GM19455 (cell line): Measurements from ENCODE around the gene CORO1C.

Experiments
- ATAC-seq: cut with Tn5 transposase; IDR thresholded peaks from one replicate; pipeline ENCODE4 v1.9.1; 2021; ENCODE audit not compliant: unreplicated experiment

The CORO1C gene

GRCh38 chr12:108653922-108654321 is 77.4 kb downstream of the CORO1C start:
- ATAC-seq: no peak

- ATAC-seq: no peak
Measured at GRCh38 chr12:108653082-108653516, 78.2 kb downstream of the CORO1C start.

- no peak for ATAC-seq
Measured at GRCh38 chr12:108650083-108650482, 81.2 kb downstream of the CORO1C start.

GRCh38 chr12:108649669-108650068 is 81.6 kb downstream of the CORO1C start:
- ATAC-seq: no peak

GRCh38 chr12:108649126-108649525 is 82.2 kb downstream of the CORO1C start:
- ATAC-seq: no peak

GRCh38 chr12:108648371-108648770 is 82.9 kb downstream of the CORO1C start:
- ATAC-seq: no peak

GRCh38 chr12:108647585-108648287 is 83.6 kb downstream of the CORO1C start:
- no peak for ATAC-seq

- no peak for ATAC-seq
Measured at GRCh38 chr12:108646600-108647579, 84.4 kb downstream of the CORO1C start.

GRCh38 chr12:108645686-108646599 is 85.4 kb downstream of the CORO1C start:
- no peak for ATAC-seq

- no peak for ATAC-seq
Measured at GRCh38 chr12:108644811-108645120, 86.6 kb downstream of the CORO1C start.

- ATAC-seq: no peak
Measured at GRCh38 chr12:108643941-108644810, 87.1 kb downstream of the CORO1C start.

GRCh38 chr12:108642899-108643654 is 88.2 kb downstream of the CORO1C start:
- no peak for ATAC-seq

GRCh38 chr12:108642269-108642870 is 88.9 kb downstream of the CORO1C start:
- no peak for ATAC-seq

- ATAC-seq: no peak
Measured at GRCh38 chr12:108641446-108642268, 89.7 kb downstream of the CORO1C start.

GRCh38 chr12:108640802-108641445 is 90.4 kb downstream of the CORO1C start:
- no peak for ATAC-seq

- ATAC-seq: no peak
Measured at GRCh38 chr12:108638997-108639822, 92.1 kb downstream of the CORO1C start.
